Measurements from ENCODE around the gene SETD7. TPM values are rescaled to one million over a fixed set of nuclear protein-coding genes. Genes with fewer than 3 reads are reported as not detected.

SETD7 gene
- total RNA-seq, 4 donors from 2014 or later, result 19.7 to 31.3 (median 24.8) TPM

GRCh38 chr4:139553751-139554641, 2.0 kb downstream of the SETD7 start:
- Histone ChIP-seq H3K4me3 (peak overlapping the region in 2 of 4 donors; percentile 0 to 64), H3K9me3 (no peaks in the 10 kb centered on the region), H3K4me1 (peaks cover 6 to 71% (median 36%) of the 10 kb centered on the region in 4 donors), H3K27ac (peak overlapping the region; percentile 88 to 98 (median 94)), H3K27me3 (no peaks in the 10 kb centered on the region), H3K36me3 (no peaks in the 10 kb centered on the region)
- in situ Hi-C loops (cut with MboI; ENCODE audit: low pct_ligation_motif_present in 1 of 4, low pct_unique_long_range_greater_than_20kb in 1 of 4, low sequenced_read_pairs in 3 of 4), result no loop called here
- 25 to 60% methylated on average over 1 to 4 of the region's 4 CpGs for WGBS, 2 donors (ENCODE audit: low coverage in 1 of 2)
- no peak for DNase-seq
- intact Hi-C loops (cut with DNase I; ENCODE audit: low total_unique reads), result no loop called here
- TF ChIP-seq POLR2A (IDR thresholded peaks at IDR 0.05), result no peak
- TF ChIP-seq POLR2AphosphoS5 (IDR thresholded peaks at IDR 0.05), result no peak
- TF ChIP-seq EP300 (IDR thresholded peaks at IDR 0.05; ENCODE audit: low read depth), result no peak
- no peak for TF ChIP-seq CTCF (IDR thresholded peaks at IDR 0.05)

DNA sequence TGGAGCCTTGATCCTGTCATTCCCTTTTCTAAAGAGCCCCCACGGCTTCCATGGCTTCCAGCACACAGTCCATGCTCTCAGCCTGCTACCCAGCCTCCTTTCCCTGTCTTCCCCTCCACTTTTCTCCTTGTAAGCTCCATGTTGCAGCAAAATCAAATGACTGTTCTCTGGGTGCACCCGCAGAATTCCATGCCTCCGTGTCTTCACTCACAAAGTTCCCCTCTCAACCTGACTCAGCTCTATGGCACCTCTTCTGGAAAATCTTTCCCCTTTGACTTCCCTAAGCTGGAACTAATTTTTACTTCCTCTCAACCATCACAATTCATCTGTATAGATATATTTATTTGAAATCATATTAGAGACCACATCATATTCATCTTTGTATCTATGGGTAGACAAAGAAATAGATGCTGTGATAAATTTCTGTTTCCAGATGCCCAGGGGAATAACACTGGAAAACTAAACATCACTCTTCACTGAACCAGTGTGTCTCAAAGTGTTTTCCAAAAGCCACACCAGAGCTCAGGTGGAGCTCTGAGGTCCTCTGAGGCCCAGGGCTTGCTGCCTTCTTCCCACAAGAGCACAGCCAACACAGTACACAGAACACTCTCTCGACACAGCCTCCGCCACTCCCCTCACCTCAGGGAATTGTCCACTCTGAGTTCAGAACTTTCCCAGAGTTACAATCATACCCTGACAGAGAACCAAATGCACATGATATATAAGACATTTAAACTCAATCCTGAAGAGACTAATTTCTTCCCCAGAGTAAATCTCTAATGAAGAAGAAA, 3.3 kb downstream of the SETD7 start:
- H3K9me3 ChIP-seq, result no peaks in the 10 kb centered on the region
- intact Hi-C loops (cut with DNase I; ENCODE audit: low total_unique reads) (no loop called here), in situ Hi-C loops (cut with MboI; ENCODE audit: low pct_ligation_motif_present in 1 of 4, low pct_unique_long_range_greater_than_20kb in 1 of 4, low sequenced_read_pairs in 3 of 4) (no loop called here)
- TF ChIP-seq POLR2A (IDR thresholded peaks at IDR 0.05) (no peak), CTCF (IDR thresholded peaks at IDR 0.05) (no peak), POLR2AphosphoS5 (IDR thresholded peaks at IDR 0.05) (no peak), EP300 (IDR thresholded peaks at IDR 0.05; ENCODE audit: low read depth) (no peak)
- 78 to 84% methylated on average over 5 of the region's 5 CpGs for WGBS, 2 donors (ENCODE audit: low coverage in 1 of 2)
- DNase-seq, result no peak
- H3K27me3 ChIP-seq, result no peaks in the 10 kb centered on the region
- H3K4me1 ChIP-seq, result peaks cover 5 to 69% (median 30%) of the 10 kb centered on the region in 4 donors
- no peaks in the 10 kb centered on the region for H3K36me3 ChIP-seq
- no peak overlapping the region for H3K4me3 ChIP-seq
- H3K27ac ChIP-seq, result peak overlapping the region; percentile 88 to 98 (median 94)

- intact Hi-C loops (cut with DNase I; ENCODE audit: low total_unique reads), result no loop called here
- 69 to 97% methylated on average over 2 to 5 of the region's 5 CpGs for WGBS, 2 donors (ENCODE audit: low coverage in 1 of 2)
- Histone ChIP-seq H3K27ac (peak overlapping the region; percentile 37 to 98 (median 69)), H3K27me3 (no peaks in the 10 kb centered on the region), H3K9me3 (no peaks in the 10 kb centered on the region), H3K4me1 (peaks cover 0 to 65% (median 21%) of the 10 kb centered on the region in 4 donors), H3K36me3 (peaks cover 0 to 4% (median 0%) of the 10 kb centered on the region in 4 donors), H3K4me3 (no peak overlapping the region)
- TF ChIP-seq EP300 (IDR thresholded peaks at IDR 0.05; ENCODE audit: low read depth) (no peak), POLR2A (IDR thresholded peaks at IDR 0.05) (no peak), POLR2AphosphoS5 (IDR thresholded peaks at IDR 0.05) (no peak), CTCF (IDR thresholded peaks at IDR 0.05) (no peak)
- no peak for DNase-seq
- in situ Hi-C loops (cut with MboI; ENCODE audit: low pct_ligation_motif_present in 1 of 4, low pct_unique_long_range_greater_than_20kb in 1 of 4, low sequenced_read_pairs in 3 of 4), result no loop called here
Measured at GRCh38 chr4:139550724-139551429, 5.1 kb downstream of the SETD7 start.
